Naive B cell (primary cell): ENCODE measurements around the gene C17orf67. TPM values are rescaled to one million over a fixed set of nuclear protein-coding genes. Genes with fewer than 3 reads are reported as not detected.

Experiments used
- ATAC-seq, 2 donors: fragments of 150-1000 bp; cut with Tn5 transposase; 2 replicates each; pipeline ENCODE4 v1.10.0; 2021; ENCODE audit warnings: low read depth in 2 of 2, mild to moderate bottlenecking in 2 of 2, moderate library complexity in 2 of 2
- DNase-seq: peaks from one replicate; pipeline ENCODE4 v3.0.0; 2022
- H3K27ac Mint-ChIP-seq, 6 donors: one replicate each; pipeline ENCODE4 v1.8.0; 2020 to 2022; ENCODE audit warnings: mild to moderate bottlenecking in 6 of 6, mixed read lengths in 6 of 6, moderate library complexity in 5 of 6, inconsistent platforms in 2 of 6
- H3K27me3 Mint-ChIP-seq, 3 donors: one replicate each; pipeline ENCODE4 v1.8.0; 2021 to 2022; ENCODE audit warnings: mixed read lengths in 3 of 3, mild to moderate bottlenecking in 1 of 3
- H3K36me3 Mint-ChIP-seq, 2 donors: one replicate each; pipeline ENCODE4 v1.8.0; 2020 to 2022; ENCODE audit warnings: mixed read lengths in 2 of 2, inconsistent platforms in 1 of 2, mild to moderate bottlenecking in 1 of 2
- H3K4me1 Mint-ChIP-seq, 3 donors: one replicate each; pipeline ENCODE4 v1.8.0; 2020 to 2022; ENCODE audit warnings: mixed read lengths in 3 of 3, inconsistent platforms in 1 of 3, mild to moderate bottlenecking in 1 of 3, moderate library complexity in 1 of 3
- H3K4me3 Mint-ChIP-seq, 8 donors: one replicate each; pipeline ENCODE4 v1.8.0; 2020 to 2022; ENCODE audit warnings: mild to moderate bottlenecking in 8 of 8, mixed read lengths in 8 of 8, moderate library complexity in 8 of 8, inconsistent platforms in 2 of 8
- H3K9me3 Mint-ChIP-seq, 7 donors: one replicate each; pipeline ENCODE4 v1.8.0; 2020 to 2022; ENCODE audit warnings: mixed read lengths in 7 of 7, mild to moderate bottlenecking in 5 of 7, inconsistent platforms in 2 of 7, moderate library complexity in 1 of 7
- polyA plus RNA-seq, 6 donors: library from polyadenylated mRNA; unstranded; fragments of 300-500 nt; fragmentation: Illumina TruSeq; gene quantifications; one replicate each; pipeline ENCODE4 v1.2.3, GENCODE V29; 2021; ENCODE audit warnings: low read depth in 6 of 6

C17orf67 gene
- polyA plus RNA-seq, 6 donors from 2014 or later, result 0.15 to 2.4 (median 1.4) TPM

- H3K4me3 Mint-ChIP-seq, result no peak overlapping the region
- DNase-seq (no peak), ATAC-seq (no peak)
- H3K27me3 Mint-ChIP-seq, result no peaks in the 10 kb centered on the region
- H3K4me1 Mint-ChIP-seq, result no peaks in the 10 kb centered on the region
- no peaks in the 10 kb centered on the region for H3K9me3 Mint-ChIP-seq
- no peak overlapping the region for H3K27ac Mint-ChIP-seq
- H3K36me3 Mint-ChIP-seq, result peaks cover 15 to 26% of the 10 kb centered on the region in 2 donors
Observed at GRCh38 chr17:56851008-56851407, 17.3 kb upstream of the C17orf67 start.

GRCh38 chr17:56850591-56850990 lies 16.9 kb upstream of the C17orf67 start:
- Mint-ChIP-seq H3K4me3 (no peak overlapping the region), H3K27ac (no peak overlapping the region), H3K27me3 (no peaks in the 10 kb centered on the region), H3K36me3 (peaks cover 15 to 26% of the 10 kb centered on the region in 2 donors), H3K9me3 (no peaks in the 10 kb centered on the region), H3K4me1 (no peaks in the 10 kb centered on the region)
- DNase-seq (no peak), ATAC-seq (no peak)

GRCh38 chr17:56849131-56849530 lies 15.4 kb upstream of the C17orf67 start:
- H3K4me3 Mint-ChIP-seq, result no peak overlapping the region
- DNase-seq (no peak), ATAC-seq (no peak)
- H3K9me3 Mint-ChIP-seq, result no peaks in the 10 kb centered on the region
- H3K4me1 Mint-ChIP-seq, result no peaks in the 10 kb centered on the region
- H3K27ac Mint-ChIP-seq, result no peak overlapping the region
- H3K27me3 Mint-ChIP-seq, result no peaks in the 10 kb centered on the region
- H3K36me3 Mint-ChIP-seq, result peaks cover 15 to 26% of the 10 kb centered on the region in 2 donors

GRCh38 chr17:56847106-56847505 lies 13.4 kb upstream of the C17orf67 start:
- Mint-ChIP-seq H3K4me1 (no peaks in the 10 kb centered on the region), H3K36me3 (peaks cover 15 to 26% of the 10 kb centered on the region in 2 donors), H3K4me3 (no peak overlapping the region), H3K9me3 (no peaks in the 10 kb centered on the region), H3K27ac (no peak overlapping the region), H3K27me3 (no peaks in the 10 kb centered on the region)
- ATAC-seq, result no peak
- no peak for DNase-seq

DNA sequence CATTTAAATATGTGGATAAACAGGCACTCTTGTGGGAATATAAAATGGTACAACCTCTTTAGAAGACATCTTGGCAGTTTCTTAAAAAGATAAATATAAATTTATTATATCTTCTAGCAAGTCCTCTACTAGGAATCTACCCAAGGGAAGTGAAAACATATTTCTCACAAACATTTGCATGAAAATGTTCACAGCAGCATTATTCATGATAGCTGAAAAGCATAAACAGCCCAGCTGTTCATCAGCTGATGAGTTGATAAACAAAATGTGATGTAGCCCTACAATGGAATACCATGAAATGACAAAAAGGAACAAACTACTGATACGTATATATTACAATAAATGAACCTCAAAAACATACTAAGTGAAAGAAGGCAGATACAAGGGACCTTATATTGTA lies 12.2 kb upstream of the C17orf67 start:
- ATAC-seq (no peak), DNase-seq (no peak)
- H3K27ac Mint-ChIP-seq, result no peak overlapping the region
- H3K36me3 Mint-ChIP-seq, result peaks cover 15 to 26% of the 10 kb centered on the region in 2 donors
- no peaks in the 10 kb centered on the region for H3K27me3 Mint-ChIP-seq
- no peaks in the 10 kb centered on the region for H3K9me3 Mint-ChIP-seq
- no peak overlapping the region for H3K4me3 Mint-ChIP-seq
- H3K4me1 Mint-ChIP-seq, result no peaks in the 10 kb centered on the region

GRCh38 chr17:56842577-56842976 lies 8.9 kb upstream of the C17orf67 start:
- Mint-ChIP-seq H3K4me1 (peaks cover 0 to under 1% (median 0%) of the 10 kb centered on the region in 3 donors), H3K27ac (no peak overlapping the region), H3K27me3 (no peaks in the 10 kb centered on the region), H3K4me3 (no peak overlapping the region), H3K9me3 (no peaks in the 10 kb centered on the region), H3K36me3 (peaks cover 0 to 6% of the 10 kb centered on the region in 2 donors)
- ATAC-seq (no peak), DNase-seq (no peak)

DNA sequence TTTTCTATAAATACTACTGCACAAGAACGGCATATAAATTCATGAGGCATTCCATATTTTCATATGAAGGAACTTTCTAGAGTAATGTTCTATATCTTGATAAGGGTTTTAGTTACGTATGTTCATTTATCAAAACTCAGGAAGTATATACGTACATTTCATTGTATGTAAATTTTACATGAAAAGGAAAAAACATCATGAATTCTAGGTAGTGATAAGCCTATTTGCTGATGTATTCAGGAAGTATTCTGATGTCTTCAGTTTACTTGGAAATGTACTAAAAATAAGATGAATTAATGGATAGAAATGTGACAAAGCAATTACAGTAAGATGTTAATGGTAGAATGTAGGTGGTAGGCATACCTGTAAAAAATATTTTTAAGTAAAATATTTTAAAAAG lies 5.0 kb upstream of the C17orf67 start:
- Mint-ChIP-seq H3K4me3 (no peak overlapping the region), H3K4me1 (peaks cover 6 to 22% (median 14%) of the 10 kb centered on the region in 3 donors), H3K27me3 (no peaks in the 10 kb centered on the region), H3K36me3 (no peaks in the 10 kb centered on the region), H3K27ac (no peak overlapping the region), H3K9me3 (no peaks in the 10 kb centered on the region)
- ATAC-seq (no peak), DNase-seq (no peak)

GRCh38 chr17:56835264-56835585 lies 1.5 kb upstream of the C17orf67 start:
- ATAC-seq (no peak), DNase-seq (no peak)
- no peaks in the 10 kb centered on the region for H3K9me3 Mint-ChIP-seq
- H3K36me3 Mint-ChIP-seq, result no peaks in the 10 kb centered on the region
- H3K4me3 Mint-ChIP-seq, result peak overlapping the region; percentile 89 to 96 (median 94)
- peak overlapping the region in 3 of 6 donors; percentile 9 to 63 (median 42) for H3K27ac Mint-ChIP-seq
- H3K4me1 Mint-ChIP-seq, result peaks cover 29 to 46% (median 37%) of the 10 kb centered on the region in 3 donors
- no peaks in the 10 kb centered on the region for H3K27me3 Mint-ChIP-seq

DNA sequence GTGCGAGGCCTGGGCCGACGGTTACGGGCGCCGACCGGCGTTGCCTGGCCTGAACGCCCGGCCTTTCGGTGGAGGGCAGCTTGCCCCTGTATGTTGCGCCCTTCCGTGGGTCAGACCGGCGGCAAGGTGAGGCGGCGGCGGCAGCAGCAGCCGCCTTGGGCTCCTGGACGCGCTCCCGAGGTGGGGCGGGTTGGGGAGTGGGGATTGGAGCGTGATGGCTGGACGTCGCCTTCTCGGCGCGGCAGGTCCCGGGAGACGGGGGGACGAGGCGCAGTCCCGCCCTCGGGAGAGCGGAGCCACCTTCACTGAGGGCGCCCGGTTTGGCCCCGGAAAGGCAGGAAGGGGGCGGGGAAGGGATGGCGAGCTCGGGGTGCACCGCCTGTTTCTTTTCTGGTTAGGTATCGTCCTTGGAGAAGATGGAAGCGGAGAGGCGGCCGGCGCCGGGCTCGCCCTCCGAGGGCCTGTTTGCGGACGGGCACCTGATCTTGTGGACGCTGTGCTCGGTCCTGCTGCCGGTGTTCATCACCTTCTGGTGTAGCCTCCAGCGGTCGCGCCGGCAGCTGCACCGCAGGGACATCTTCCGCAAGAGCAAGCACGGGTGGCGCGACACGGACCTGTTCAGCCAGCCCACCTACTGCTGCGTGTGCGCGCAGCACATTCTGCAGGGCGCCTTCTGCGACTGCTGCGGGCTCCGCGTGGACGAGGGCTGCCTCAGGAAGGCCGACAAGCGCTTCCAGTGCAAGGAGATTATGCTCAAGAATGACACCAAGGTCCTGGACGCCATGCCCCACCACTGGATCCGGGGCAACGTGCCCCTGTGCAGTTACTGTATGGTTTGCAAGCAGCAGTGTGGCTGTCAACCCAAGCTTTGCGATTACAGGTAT lies 902 bp upstream of the C17orf67 start:
- Mint-ChIP-seq H3K36me3 (no peaks in the 10 kb centered on the region), H3K27ac (peak overlapping the region in 5 of 6 donors; percentile 28 to 89 (median 62)), H3K9me3 (no peaks in the 10 kb centered on the region), H3K27me3 (no peaks in the 10 kb centered on the region), H3K4me1 (peaks cover 32 to 46% (median 37%) of the 10 kb centered on the region in 3 donors), H3K4me3 (peak overlapping the region; percentile 89 to 96 (median 94))
- peak; percentile 51 for DNase-seq
- peak; percentile 17 to 29 for ATAC-seq

DNA sequence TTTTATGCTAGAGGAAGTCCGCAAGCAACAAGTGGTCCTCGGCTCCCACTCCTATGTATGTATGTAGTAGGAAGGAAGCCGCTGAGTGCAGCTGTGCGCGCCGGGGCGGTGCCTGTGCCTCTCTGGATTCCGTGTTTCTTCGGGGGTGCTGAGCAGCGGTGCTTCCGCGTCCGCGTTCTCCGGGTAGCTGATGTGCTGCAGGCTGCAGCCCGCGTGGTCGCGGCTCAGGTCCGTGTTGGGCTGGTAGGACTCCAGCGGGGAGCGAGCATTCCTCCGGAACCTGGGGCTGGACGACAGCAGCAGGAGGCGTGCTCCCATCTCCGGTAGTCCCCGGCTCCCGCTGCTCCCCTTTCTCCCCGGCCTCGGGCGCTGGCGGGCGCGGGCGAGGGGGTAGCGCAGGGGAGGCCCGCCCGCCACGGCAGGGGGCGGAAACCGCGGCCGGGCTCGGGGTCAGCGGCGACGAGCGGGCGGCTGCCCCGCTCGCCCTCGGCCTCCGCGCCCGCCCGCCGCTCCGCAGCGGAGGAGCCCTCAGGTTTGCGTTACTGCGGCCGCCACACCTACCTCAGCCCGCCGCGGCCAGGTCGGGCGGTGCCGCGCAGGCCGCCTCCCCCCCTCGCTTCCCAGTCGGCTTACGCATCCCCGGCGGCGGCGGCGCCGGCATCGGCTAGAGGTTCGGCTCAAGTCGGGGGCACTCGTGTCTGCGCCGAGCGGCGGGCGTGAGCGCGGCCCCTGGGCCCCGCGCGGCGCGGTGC lies 487 bp downstream of the C17orf67 start:
- Mint-ChIP-seq H3K4me3 (peak overlapping the region; percentile 83 to 96 (median 94)), H3K27me3 (no peaks in the 10 kb centered on the region), H3K4me1 (peaks cover 32 to 46% (median 37%) of the 10 kb centered on the region in 3 donors), H3K9me3 (no peaks in the 10 kb centered on the region), H3K27ac (peak overlapping the region; percentile 26 to 96 (median 56)), H3K36me3 (no peaks in the 10 kb centered on the region)
- ATAC-seq (peak; percentile 62 to 63), DNase-seq (peak; percentile 57)

DNA sequence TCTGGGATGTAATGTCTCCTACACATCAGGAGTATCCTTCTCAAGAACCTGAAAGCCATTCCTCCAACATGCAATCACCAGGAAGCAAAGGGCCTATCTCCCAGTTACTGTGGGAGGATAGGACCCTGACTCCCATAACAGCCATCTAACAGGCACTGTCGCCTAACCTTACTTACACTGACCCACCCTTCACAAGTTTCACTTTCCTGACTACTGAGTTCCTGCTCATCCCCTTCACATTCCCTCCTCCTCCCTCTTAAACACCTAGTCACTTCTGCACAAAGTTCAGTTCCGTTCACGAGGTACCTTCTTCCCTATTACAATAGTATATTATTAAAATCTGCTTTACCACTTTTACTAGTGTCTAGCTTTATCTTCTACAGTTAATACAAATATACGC lies 1.3 kb downstream of the C17orf67 start:
- H3K4me3 Mint-ChIP-seq, result peak overlapping the region; percentile 57 to 96 (median 90)
- no peaks in the 10 kb centered on the region for H3K9me3 Mint-ChIP-seq
- peak overlapping the region in 5 of 6 donors; percentile 13 to 94 (median 63) for H3K27ac Mint-ChIP-seq
- no peaks in the 10 kb centered on the region for H3K36me3 Mint-ChIP-seq
- no peak for ATAC-seq
- no peaks in the 10 kb centered on the region for H3K27me3 Mint-ChIP-seq
- peaks cover 32 to 44% (median 37%) of the 10 kb centered on the region in 3 donors for H3K4me1 Mint-ChIP-seq
- DNase-seq, result no peak

DNA sequence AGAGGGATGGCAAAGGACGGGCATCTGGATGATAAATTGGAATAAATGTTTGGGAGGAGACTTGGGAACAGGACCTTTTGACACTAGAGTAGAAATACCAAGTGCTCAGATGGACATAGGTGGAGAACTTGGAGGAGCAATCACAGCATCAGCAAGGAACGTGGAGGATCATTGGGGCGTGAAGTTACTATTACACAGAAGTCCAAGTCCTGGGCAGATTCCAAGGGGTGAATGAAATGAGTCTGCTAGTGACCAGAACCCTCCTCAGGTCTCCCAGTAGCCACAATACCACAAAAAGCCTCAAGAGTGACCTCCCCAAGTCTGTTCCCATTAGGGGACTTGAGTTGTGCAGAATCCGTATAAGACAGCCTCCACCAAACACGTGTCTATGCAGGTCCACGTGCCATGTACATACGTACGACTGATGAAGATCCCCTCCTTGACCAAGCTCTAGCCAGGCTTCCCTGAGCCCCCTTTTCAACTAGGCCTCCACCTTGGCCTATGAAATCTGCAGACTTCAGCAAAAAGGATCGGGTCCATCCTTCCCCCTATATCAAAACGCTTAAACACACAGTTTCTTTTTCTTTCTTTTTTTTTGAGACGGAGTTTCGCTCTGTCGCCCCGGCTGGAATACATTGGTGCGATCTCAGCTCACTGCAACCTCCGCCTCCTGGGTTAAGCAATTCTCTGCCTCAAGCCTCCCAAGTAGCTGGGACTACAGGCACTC lies 2.2 kb downstream of the C17orf67 start:
- no peak for DNase-seq
- H3K27me3 Mint-ChIP-seq, result no peaks in the 10 kb centered on the region
- peak overlapping the region in 4 of 8 donors; percentile 50 to 94 (median 74) for H3K4me3 Mint-ChIP-seq
- no peak for ATAC-seq
- no peaks in the 10 kb centered on the region for H3K9me3 Mint-ChIP-seq
- peaks cover 32 to 35% (median 32%) of the 10 kb centered on the region in 3 donors for H3K4me1 Mint-ChIP-seq
- H3K27ac Mint-ChIP-seq, result peak overlapping the region in 2 of 6 donors; percentile 29 to 54
- no peaks in the 10 kb centered on the region for H3K36me3 Mint-ChIP-seq

DNA sequence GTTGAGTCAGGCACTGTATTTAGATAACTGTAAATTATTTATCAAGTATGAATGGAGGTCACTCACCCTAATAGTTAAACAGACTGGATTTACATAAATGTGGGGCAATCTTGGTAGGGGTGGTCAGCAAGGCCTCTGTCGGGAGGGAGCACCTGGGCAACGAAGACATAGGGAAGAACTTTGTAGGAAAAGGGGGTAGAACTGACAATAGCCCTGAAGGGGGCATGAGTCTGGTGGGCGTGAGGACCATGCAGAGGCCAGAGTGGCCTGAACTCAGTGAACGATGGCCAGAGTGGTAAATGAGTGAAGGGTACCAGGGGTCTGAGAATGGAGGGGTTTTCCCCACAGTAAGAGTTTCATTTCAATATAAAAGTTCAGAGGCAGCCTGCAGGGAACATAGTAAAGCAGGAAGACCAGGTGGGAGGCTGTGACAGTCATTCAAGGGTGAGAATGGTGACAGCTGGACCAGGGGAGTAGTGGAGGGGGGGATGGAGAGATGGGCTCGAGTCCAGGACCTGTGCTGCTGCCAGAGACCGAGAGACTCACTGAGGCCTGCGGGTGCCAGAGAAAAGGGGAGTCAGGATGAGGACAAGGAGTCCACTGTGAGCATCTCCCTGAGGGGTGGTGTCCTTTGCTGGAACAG lies 2.9 kb downstream of the C17orf67 start:
- Mint-ChIP-seq H3K4me3 (peak overlapping the region in 2 of 8 donors; percentile 54 to 60), H3K27me3 (no peaks in the 10 kb centered on the region), H3K36me3 (no peaks in the 10 kb centered on the region), H3K9me3 (no peaks in the 10 kb centered on the region), H3K4me1 (peaks cover 29 to 33% (median 32%) of the 10 kb centered on the region in 3 donors), H3K27ac (peak overlapping the region in 3 of 6 donors; percentile 2 to 54 (median 29))
- DNase-seq, result no peak
- ATAC-seq, result no peak
